ENCODE results near the gene SNAI3.

DNA sequence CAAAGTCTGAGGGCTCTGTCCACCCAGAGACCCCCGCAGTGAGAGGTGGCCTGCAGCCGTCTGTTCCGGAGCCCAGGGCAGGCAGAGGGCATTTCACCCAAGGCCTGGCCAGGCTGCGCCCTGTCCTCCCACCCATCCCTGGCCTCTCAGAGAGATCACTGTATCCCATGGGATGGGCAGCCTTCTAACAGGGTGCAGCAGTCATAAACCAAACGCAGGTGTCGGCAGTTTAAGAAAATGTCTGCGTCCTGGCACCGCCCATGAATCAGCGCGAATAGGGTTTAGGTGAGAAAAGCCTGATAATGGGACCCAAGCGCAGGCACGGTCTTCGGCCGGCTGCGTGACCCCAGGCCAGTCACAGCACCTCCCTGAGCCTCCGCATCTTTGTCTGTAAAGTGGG, 40.9 kb downstream of the SNAI3 start:
- TF ChIP-seq CTCF (IDR thresholded peaks at IDR 0.05), result no peak
- TF ChIP-seq CBFB (CRISPR knock-in tag; IDR thresholded peaks at IDR 0.05; ENCODE audit: low read depth), result no peak
- no peak for TF ChIP-seq NFE2L1 (CRISPR knock-in tag; IDR thresholded peaks at IDR 0.05)
- no peak for TF ChIP-seq ATF3 (CRISPR knock-in tag; conservative IDR thresholded peaks at IDR 0.05)
- no peak for TF ChIP-seq NFYB (CRISPR knock-in tag; conservative IDR thresholded peaks at IDR 0.05; ENCODE audit: low read depth)
- TF ChIP-seq HMGXB4 (CRISPR knock-in tag; IDR thresholded peaks at IDR 0.05), result no peak
